Stimulated activated naive CD8-positive, alpha-beta T cell treated with anti-CD3 and anti-CD28 coated beads, Interleukin-15, Interleukin-2, amounts not matched to agents 100 U/mL and 50 U/mL, for 24 hours (primary cell): ENCODE data around the gene GNA12.

Source experiments
- ATAC-seq: fragments of 150-1000 bp; cut with Tn5 transposase; one replicate; pipeline ENCODE4 v1.10.0; 2021
- DNase-seq: peaks from one replicate; pipeline ENCODE4 v3.0.0; 2021

Gene GNA12

GRCh38 chr7:2775785-2776184, 68.3 kb downstream of the GNA12 start:
- ATAC-seq: no peak
- no peak for DNase-seq

- DNase-seq (no peak), ATAC-seq (no peak)
These were observed 68.7 kb downstream of the GNA12 start for GRCh38 chr7:2775376-2775775.

GRCh38 chr7:2774935-2775334, 69.2 kb downstream of the GNA12 start:
- no peak for DNase-seq
- no peak for ATAC-seq

GRCh38 chr7:2774280-2774679, 69.8 kb downstream of the GNA12 start:
- ATAC-seq: no peak
- no peak for DNase-seq

GRCh38 chr7:2773608-2774007, 70.5 kb downstream of the GNA12 start:
- DNase-seq: no peak
- ATAC-seq: no peak

- ATAC-seq (no peak), DNase-seq (no peak)
These were observed 72.8 kb downstream of the GNA12 start for GRCh38 chr7:2771274-2771731.

GRCh38 chr7:2764621-2765020, 79.5 kb downstream of the GNA12 start:
- ATAC-seq (no peak), DNase-seq (no peak)

- no peak for ATAC-seq
- DNase-seq: no peak
These were observed 80.5 kb downstream of the GNA12 start for GRCh38 chr7:2763597-2763996.

- ATAC-seq (no peak), DNase-seq (no peak)
These were observed 82.2 kb downstream of the GNA12 start for GRCh38 chr7:2761801-2762497.

- ATAC-seq (no peak), DNase-seq (no peak)
These were observed 82.9 kb downstream of the GNA12 start for GRCh38 chr7:2761131-2761624.

GRCh38 chr7:2760098-2760889, 83.8 kb downstream of the GNA12 start:
- ATAC-seq (no peak), DNase-seq (no peak)

- DNase-seq (no peak), ATAC-seq (no peak)
These were observed 84.4 kb downstream of the GNA12 start for GRCh38 chr7:2759736-2760097.

- ATAC-seq (peak; percentile 24), DNase-seq (no peak)
These were observed 85.2 kb downstream of the GNA12 start for GRCh38 chr7:2758673-2759616.

GRCh38 chr7:2757904-2758672, 86.0 kb downstream of the GNA12 start:
- DNase-seq (peak; percentile 75), ATAC-seq (peak; percentile 99)

GRCh38 chr7:2757361-2757903, 86.7 kb downstream of the GNA12 start:
- no peak for DNase-seq
- peak; percentile 4 for ATAC-seq

GRCh38 chr7:2755531-2755930, 88.6 kb downstream of the GNA12 start:
- DNase-seq (no peak), ATAC-seq (no peak)

- DNase-seq (no peak), ATAC-seq (no peak)
These were observed 89.2 kb downstream of the GNA12 start for GRCh38 chr7:2754912-2755311.

- DNase-seq: no peak
- no peak for ATAC-seq
These were observed 90.0 kb downstream of the GNA12 start for GRCh38 chr7:2754086-2754485.

GRCh38 chr7:2753148-2753547, 91.0 kb downstream of the GNA12 start:
- DNase-seq (no peak), ATAC-seq (no peak)

GRCh38 chr7:2751086-2751485, 93.0 kb downstream of the GNA12 start:
- no peak for ATAC-seq
- no peak for DNase-seq

GRCh38 chr7:2750004-2750407, 94.1 kb downstream of the GNA12 start:
- no peak for ATAC-seq

More at GRCh38 chr7:2750004-2750407, 94.1 kb downstream of the GNA12 start:
- no peak for DNase-seq
